Ishikawa (cell line): Measurements from ENCODE around the gene TMEM238.

ENCODE experiments used
- CEBPB ChIP-seq: IDR thresholded peaks from 2 replicates; pipeline ENCODE4 v1.6.1; 2012
- CREB1 ChIP-seq: IDR thresholded peaks from 2 replicates; pipeline ENCODE4 v1.6.1; 2012; ENCODE audit warnings: low read depth
- EGR1 ChIP-seq: IDR thresholded peaks from 2 replicates; pipeline ENCODE4 v1.6.1; 2012
- EP300 ChIP-seq: IDR thresholded peaks from 2 replicates; pipeline ENCODE4 v1.6.1; 2012; ENCODE audit warnings: borderline replicate concordance
- FOXM1 ChIP-seq: IDR thresholded peaks from 2 replicates; pipeline ENCODE4 v1.6.1; 2012; ENCODE audit warnings: low read depth, borderline replicate concordance
- MAX ChIP-seq: IDR thresholded peaks from 2 replicates; pipeline ENCODE4 v1.6.1; 2012
- NFIC ChIP-seq: IDR thresholded peaks from 2 replicates; pipeline ENCODE4 v1.6.1; 2012
- RAD21 ChIP-seq: IDR thresholded peaks from 2 replicates; pipeline ENCODE4 v1.6.1; 2012; ENCODE audit warnings: low read depth
- TAF1 ChIP-seq: IDR thresholded peaks from 2 replicates; pipeline ENCODE4 v1.6.1; 2012; ENCODE audit warnings: low read depth, mild to moderate bottlenecking
- TCF12 ChIP-seq: IDR thresholded peaks from 2 replicates; pipeline ENCODE4 v1.6.1; 2012; ENCODE audit warnings: low read depth
- TEAD4 ChIP-seq: IDR thresholded peaks from 2 replicates; pipeline ENCODE4 v1.6.1; 2012
- YY1 ChIP-seq: IDR thresholded peaks from 2 replicates; pipeline ENCODE4 v1.6.1; 2012; ENCODE audit warnings: low read depth
- ZBTB7A ChIP-seq: IDR thresholded peaks from 2 replicates; pipeline ENCODE4 v1.6.1; 2012; ENCODE audit warnings: low read depth
- TF ChIP-seq, protein P1 (sequence below): IDR thresholded peaks from 2 replicates; pipeline ENCODE4 v1.6.1; 2012; ENCODE audit warnings: low read depth, mild to moderate bottlenecking
- TF ChIP-seq, protein P2 (sequence below): IDR thresholded peaks from 2 replicates; pipeline ENCODE4 v1.6.1; 2012

TMEM238 gene

GRCh38 chr19:55418185-55418584 lies 34.1 kb upstream of the TMEM238 start:
- no peak for TF ChIP-seq NFIC
- TF ChIP-seq TAF1 = no peak
- no peak for TF ChIP-seq FOXM1
- TF ChIP-seq TCF12 = no peak
- TF ChIP-seq CEBPB = no peak
- no peak for TF ChIP-seq YY1
- TF ChIP-seq EGR1 = no peak
- peak; percentile 71 for TF ChIP-seq MAX
- no peak for TF ChIP-seq EP300
- TF ChIP-seq, protein P1, sequence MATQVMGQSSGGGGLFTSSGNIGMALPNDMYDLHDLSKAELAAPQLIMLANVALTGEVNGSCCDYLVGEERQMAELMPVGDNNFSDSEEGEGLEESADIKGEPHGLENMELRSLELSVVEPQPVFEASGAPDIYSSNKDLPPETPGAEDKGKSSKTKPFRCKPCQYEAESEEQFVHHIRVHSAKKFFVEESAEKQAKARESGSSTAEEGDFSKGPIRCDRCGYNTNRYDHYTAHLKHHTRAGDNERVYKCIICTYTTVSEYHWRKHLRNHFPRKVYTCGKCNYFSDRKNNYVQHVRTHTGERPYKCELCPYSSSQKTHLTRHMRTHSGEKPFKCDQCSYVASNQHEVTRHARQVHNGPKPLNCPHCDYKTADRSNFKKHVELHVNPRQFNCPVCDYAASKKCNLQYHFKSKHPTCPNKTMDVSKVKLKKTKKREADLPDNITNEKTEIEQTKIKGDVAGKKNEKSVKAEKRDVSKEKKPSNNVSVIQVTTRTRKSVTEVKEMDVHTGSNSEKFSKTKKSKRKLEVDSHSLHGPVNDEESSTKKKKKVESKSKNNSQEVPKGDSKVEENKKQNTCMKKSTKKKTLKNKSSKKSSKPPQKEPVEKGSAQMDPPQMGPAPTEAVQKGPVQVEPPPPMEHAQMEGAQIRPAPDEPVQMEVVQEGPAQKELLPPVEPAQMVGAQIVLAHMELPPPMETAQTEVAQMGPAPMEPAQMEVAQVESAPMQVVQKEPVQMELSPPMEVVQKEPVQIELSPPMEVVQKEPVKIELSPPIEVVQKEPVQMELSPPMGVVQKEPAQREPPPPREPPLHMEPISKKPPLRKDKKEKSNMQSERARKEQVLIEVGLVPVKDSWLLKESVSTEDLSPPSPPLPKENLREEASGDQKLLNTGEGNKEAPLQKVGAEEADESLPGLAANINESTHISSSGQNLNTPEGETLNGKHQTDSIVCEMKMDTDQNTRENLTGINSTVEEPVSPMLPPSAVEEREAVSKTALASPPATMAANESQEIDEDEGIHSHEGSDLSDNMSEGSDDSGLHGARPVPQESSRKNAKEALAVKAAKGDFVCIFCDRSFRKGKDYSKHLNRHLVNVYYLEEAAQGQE = no peak
- peak; percentile 93 for TF ChIP-seq RAD21
- TF ChIP-seq CREB1 = no peak
- TF ChIP-seq ZBTB7A = no peak
- no peak for TF ChIP-seq TEAD4
- TF ChIP-seq, protein P2, sequence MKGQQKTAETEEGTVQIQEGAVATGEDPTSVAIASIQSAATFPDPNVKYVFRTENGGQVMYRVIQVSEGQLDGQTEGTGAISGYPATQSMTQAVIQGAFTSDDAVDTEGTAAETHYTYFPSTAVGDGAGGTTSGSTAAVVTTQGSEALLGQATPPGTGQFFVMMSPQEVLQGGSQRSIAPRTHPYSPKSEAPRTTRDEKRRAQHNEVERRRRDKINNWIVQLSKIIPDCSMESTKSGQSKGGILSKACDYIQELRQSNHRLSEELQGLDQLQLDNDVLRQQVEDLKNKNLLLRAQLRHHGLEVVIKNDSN = no peak

GRCh38 chr19:55410168-55410567 lies 26.1 kb upstream of the TMEM238 start:
- TF ChIP-seq EGR1 (no peak), FOXM1 (no peak), YY1 (no peak), TCF12 (no peak), CEBPB (no peak)
- TF ChIP-seq, protein P1 = no peak

DNA sequence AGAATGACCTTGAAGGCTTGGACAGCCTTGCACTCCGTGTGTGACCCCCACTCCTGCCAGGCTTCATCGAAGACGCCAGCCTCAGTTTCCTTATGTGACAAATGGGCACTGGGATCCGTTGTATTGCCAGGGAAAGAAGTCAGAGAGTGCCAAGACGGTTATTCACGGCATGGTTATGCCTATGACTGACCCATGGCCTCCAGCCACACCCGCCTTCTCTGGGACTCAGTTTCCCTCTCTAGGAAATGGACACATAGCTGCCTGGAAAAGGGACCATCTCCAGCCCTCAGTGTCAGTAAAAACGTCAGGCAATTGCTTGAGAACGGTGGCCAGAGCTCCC lies 24.4 kb upstream of the TMEM238 start:
- TF ChIP-seq NFIC (no peak), YY1 (no peak), TEAD4 (no peak), ZBTB7A (no peak), RAD21 (no peak), TCF12 (no peak), CEBPB (no peak), MAX (no peak), EP300 (no peak), FOXM1 (no peak), TAF1 (no peak), CREB1 (no peak), EGR1 (no peak)
- TF ChIP-seq, protein P2 = no peak
- TF ChIP-seq, protein P1 = no peak

GRCh38 chr19:55407800-55408532 lies 23.9 kb upstream of the TMEM238 start:
- peak; percentile 37; the same call in 1 of the 2 replicates for TF ChIP-seq EP300
- no peak for TF ChIP-seq NFIC
- TF ChIP-seq YY1 = peak; percentile 89
- TF ChIP-seq TCF12 = peak; percentile 71
- TF ChIP-seq, protein P1 = no peak
- TF ChIP-seq EGR1 = no peak
- TF ChIP-seq RAD21 = no peak
- TF ChIP-seq ZBTB7A = 0 out of 2 replicates have a peak, but pooled peaks have one; percentile 29
- TF ChIP-seq CEBPB = no peak
- peak; percentile 95 for TF ChIP-seq MAX
- peak; percentile 74 for TF ChIP-seq CREB1
- TF ChIP-seq, protein P2 = peak; percentile 96
- TF ChIP-seq TEAD4 = no peak
- 0 out of 2 replicates have a peak, but pooled peaks have one; percentile 3 for TF ChIP-seq TAF1
- peak; percentile 98 for TF ChIP-seq FOXM1
